Activated effector memory CD4-positive, alpha-beta T cell treated with anti-CD3 and anti-CD28 coated beads, Interleukin-2, amount 50 U/mL, for 16 hours (primary cell): ENCODE results near the gene UBE3B.

Experiments used
- DNase-seq: peaks from one replicate; pipeline ENCODE4 v3.0.0-alpha.2; 2020

Gene UBE3B

GRCh38 chr12:109578330-109578927 lies 101.0 kb downstream of the UBE3B start:
- no peak for DNase-seq

- no peak for DNase-seq
These were observed 102.2 kb downstream of the UBE3B start for GRCh38 chr12:109579639-109580038.

- DNase-seq = no peak
These were observed 102.8 kb downstream of the UBE3B start for GRCh38 chr12:109580272-109580671.

GRCh38 chr12:109580684-109581333 lies 103.4 kb downstream of the UBE3B start:
- DNase-seq = no peak

GRCh38 chr12:109581334-109581691 lies 103.9 kb downstream of the UBE3B start:
- DNase-seq = no peak

- no peak for DNase-seq
These were observed 104.4 kb downstream of the UBE3B start for GRCh38 chr12:109581856-109582255.

GRCh38 chr12:109582636-109583035 lies 105.2 kb downstream of the UBE3B start:
- DNase-seq = no peak

- DNase-seq = no peak
These were observed 106.3 kb downstream of the UBE3B start for GRCh38 chr12:109583733-109584132.
